Measurements from ENCODE around the gene MSANTD7.
A peak's percentile ranks its signal among the peaks of the same experiment; 100 is the strongest.
"Not testable (repeated sequence)": the region's sequence is repeated elsewhere in the genome, so short reads cannot be mapped to it uniquely, and the experiment has no call there.

Gene MSANTD7

DNA sequence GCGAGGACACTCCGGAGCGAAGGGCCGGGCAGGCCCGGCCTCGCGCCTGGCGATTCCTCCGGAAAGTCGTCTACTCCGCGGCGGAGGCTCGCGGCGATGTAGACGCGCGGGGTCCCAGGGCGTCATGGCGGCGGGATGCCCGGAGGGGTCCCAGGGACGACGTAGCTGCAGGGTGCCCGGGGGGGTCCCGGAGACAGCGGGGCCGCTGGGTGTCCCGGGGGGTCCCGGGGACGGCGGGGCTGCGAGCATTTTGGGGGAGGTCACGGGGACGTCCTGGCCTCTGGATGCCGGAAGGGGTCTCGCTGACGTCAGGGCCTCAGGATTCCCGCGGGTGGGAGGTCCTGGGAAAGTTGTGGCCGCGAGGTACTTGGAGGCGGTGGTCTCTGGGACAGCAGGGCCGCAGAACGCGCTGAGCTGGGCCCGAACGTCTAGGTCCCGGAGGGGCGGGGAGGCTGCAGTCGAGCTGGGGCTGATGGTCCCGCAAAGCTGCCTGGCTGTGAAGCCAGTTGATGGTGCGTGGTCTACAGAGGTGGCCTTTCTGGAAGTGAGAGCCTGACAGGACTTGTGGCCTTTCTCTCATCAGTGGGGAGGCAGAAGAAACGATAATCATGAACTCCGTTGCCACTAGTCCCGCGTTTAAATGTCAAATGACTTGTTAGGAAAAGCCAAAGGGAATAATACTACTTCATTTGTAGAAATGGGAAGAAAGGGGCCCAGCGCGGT, 637 bp downstream of the MSANTD7 start:
- DNase-seq: peak; percentile 3 to 4

DNA sequence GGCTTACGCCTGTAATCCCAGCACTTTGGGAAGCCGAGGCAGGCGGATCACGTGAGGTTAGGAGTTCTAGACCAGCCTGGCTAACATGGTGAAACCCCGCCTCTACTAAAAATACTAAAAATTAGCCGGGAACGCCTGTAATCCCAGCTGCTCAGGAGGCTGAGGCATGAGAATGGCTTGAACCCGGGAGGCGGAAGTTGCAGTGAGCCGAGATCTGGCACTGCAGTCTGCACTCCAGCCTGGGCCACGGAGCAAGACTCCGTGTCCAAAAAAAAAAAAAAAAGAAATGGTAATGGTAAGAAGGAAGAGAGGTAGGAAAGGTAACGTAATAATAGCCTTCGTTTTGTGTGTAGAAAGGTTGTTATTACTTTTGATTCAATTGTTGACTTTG, 1.2 kb downstream of the MSANTD7 start:
- no peak for DNase-seq

DNA sequence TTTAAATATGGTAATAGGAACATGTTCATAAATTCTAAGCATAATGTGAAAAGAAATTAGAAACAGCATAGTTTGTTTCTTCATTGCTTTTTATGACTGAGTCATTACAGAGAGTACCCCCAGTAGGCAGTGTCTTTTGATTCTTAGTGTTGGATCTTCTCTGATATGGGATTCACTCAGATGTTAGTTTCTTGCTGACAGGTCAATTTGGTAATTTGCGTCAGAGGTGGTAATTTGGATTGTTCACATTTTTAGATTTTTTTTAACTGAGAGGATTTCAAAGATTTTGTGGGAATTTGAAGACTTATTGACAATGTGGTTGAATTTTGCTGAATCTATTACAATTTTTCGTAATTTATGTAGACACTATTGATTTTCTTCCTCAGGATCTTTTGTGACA, 2.1 kb downstream of the MSANTD7 start:
- no peak for DNase-seq

DNA sequence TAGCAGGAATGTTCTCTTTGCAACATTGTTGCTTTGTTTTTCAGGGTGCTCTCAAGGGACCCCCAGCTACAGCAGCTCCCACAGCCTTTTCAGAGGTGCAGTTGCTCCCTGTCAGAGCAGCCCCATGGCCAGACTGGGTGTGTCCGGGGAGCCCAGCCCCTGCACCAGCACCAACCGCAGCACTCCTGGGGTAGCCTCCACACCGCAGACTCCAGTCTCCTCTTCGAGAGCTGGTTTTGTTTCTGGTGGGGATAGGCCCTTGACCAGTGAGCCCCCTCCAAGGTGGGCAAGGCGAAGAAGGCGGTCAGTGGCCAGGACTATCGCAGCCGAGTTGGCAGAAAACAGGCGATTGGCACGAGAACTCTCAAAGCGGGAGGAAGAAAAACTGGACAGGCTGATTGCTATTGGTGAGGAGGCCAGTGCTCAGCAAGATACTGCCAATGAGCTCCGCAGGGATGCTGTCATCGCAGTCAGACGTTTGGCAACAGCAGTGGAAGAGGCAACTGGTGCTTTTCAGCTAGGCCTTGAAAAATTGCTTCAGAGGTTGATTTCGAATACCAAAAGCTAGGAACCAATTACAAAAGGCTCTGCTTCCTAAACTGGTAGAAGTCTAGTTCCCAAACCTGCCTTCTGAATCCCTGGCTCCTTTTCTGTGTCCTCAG, 5.4 kb downstream of the MSANTD7 start:
- no peak for DNase-seq

DNA sequence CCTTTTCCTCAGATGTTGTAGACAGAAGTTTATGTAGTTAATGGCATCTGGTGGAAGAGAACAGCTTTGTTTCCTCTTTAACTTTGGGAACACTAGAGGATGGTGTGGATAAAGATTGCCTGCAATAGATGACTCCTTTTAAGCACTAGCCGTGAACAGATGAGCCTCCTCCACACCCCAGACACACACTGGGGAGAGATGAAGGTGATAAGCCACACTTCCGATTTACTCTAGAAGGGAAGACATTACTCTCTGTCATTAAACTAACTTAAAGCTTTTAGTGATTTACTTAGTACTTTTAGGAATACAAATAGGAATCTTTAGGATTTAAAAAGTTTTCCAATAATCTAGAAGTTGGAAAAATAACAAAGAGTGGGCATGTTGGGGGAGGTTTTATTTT, 6.8 kb downstream of the MSANTD7 start:
- DNase-seq: no peak

DNA sequence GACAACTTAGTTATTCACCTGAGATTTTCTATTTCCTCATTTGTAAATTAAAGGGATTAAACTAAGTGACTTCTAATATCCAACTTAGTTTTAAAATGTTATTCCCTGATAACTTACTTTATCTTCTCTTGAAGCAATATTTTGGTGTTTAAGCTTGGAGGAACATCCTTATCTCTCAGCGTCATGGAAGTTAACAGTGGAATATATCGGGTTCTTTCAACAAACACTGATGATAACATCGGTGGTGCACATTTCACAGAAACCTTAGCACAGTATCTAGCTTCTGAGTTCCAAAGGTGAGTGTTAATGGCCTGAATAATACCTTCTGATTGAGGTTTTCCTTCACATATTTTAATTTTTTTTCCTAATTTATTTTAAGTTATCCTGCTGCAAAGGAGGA, 14.1 kb downstream of the MSANTD7 start:
- DNase-seq: no peak

DNA sequence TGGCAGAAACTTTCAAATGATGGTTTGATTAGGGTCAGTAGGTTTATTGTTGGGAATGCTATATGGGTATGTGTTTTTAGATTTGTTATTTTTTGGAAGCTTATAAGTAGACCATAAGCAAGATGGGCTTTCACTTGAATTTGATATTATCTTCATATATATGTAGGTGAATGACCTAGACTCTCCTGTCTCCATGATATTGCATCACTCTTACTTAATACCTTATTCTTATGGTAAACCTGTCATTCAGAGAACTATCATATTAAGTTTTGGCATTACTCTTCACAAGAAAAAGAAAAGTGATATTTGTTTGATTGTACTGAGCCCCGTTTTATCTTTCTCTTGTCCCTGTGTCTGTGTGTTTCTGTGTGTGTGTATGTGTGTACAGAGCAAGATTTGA, 17.3 kb downstream of the MSANTD7 start:
- no peak for DNase-seq

DNA sequence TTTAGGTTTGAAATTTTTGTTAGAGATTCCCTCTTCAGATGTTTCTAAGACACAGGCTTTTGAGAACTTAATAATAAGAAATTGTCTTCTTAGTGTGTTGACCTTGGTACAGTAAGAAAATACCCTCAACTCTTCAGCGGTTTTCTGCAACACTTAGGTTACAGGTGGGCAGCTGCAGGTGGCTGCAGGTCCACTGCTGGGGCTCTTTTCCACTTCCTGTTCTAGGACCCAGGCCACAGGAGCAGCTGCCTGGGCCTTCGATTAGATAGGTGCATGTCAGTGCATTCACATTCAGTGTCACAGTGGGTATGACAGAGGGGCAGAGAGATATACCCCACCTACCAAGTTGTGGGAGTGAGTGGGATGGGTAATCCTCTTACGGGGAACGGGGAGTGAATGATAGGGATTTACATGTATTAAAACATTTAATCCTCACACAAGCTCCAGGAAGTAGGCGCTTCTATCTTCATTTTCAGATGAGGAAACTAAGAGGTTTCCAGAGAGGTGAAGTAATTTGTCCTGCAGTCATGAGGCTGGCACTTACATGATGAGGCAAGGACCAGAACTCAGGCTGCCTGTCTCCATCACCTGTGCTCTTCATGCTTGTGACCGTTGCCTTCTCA, 20.3 kb downstream of the MSANTD7 start:
- no peak for DNase-seq

DNA sequence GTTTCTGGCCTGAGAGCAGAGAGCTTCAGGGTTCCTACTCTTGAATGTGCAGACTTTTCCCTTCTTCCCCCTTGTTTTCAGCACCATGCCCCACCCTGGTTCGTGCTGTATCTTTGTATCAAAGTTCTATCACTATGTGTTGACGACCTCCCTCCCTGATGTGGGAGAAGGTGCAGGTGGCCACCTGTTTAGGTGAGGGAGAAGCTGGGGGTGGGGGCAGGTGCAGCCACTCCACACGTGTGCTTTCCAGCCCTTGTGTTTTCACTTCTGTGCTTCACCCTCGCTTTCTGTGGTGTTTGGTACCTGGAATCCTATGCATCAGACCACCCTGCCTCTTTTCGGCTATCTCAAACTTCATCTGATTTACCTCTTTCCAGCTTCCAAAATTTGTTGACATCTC, 20.9 kb downstream of the MSANTD7 start:
- DNase-seq: no peak

DNA sequence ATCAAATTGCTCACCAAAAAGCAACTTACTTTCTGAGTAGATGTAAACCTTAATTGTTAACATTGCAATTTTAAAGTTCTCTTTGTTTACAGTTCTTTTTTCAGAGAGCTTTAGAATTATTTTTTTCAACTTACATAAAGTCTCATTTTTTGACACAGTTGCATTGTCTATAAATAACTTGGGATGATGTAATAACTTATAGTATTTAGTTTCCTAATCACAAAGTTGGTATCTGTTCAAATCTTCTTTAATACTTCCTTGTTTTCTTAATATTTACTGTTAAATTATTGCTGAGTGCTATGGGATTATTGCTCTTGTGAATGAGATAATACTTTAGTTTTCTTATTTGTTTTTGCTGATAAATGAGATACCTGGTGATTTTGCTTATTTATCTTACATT, 21.7 kb downstream of the MSANTD7 start:
- no peak for DNase-seq

DNA sequence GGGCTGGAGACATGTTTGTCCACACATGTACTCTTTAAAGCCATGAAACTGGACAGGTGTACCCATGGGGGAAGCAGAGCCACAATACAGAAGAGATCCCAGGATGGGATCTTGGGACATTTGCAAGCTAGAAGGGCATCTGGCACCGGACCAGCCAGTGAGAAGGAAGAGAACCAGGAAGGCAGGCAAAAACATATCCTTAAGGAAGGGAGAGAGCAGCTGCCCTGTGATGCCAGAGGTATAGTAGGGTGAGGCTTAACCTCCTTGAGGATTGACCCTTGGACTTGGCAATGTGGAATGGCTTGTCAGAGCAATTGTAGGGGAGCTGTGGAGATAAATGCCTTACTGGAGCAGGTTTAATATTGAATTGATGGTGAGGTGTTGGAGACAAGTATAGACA, 22.7 kb downstream of the MSANTD7 start:
- DNase-seq: no peak

DNA sequence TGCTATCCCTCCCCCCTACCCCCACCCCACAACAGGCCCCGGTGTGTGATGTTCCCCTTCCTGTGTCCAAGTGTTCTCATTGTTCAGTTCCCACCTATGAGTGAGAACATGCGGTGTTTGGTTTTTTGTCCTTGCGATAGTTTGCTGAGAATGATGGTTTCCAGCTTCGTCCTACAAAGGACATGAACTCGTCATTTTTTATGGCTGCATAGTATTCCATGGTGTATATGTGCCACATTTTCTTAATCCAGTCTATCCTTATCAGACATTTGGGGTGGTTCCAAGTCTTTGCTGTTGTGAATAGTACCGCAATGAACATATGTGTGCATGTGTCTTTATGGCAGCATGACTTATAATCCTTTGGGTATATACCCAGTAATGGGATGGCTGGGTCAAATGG, 26.4 kb downstream of the MSANTD7 start:
- DNase-seq: not testable (repeated sequence)

DNA sequence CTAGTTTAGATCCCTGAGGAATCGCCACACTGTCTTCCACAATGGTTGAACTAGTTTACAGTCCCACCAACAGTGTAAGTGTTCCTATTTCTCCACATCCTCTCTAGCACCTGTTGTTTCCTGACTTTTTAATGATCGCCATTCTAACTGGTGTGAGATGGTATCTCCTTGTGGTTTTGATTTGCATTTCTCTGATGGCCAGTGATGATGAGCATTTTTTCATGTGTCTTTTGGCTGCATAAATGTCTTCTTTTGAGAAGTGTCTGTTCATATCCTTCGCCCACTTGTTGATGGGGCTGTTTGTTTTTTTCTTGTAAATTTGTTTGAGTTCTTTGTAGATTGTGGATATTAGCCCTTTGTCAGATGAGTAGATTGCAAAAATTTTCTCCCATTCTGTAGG, 26.8 kb downstream of the MSANTD7 start:
- DNase-seq: not testable (repeated sequence)

DNA sequence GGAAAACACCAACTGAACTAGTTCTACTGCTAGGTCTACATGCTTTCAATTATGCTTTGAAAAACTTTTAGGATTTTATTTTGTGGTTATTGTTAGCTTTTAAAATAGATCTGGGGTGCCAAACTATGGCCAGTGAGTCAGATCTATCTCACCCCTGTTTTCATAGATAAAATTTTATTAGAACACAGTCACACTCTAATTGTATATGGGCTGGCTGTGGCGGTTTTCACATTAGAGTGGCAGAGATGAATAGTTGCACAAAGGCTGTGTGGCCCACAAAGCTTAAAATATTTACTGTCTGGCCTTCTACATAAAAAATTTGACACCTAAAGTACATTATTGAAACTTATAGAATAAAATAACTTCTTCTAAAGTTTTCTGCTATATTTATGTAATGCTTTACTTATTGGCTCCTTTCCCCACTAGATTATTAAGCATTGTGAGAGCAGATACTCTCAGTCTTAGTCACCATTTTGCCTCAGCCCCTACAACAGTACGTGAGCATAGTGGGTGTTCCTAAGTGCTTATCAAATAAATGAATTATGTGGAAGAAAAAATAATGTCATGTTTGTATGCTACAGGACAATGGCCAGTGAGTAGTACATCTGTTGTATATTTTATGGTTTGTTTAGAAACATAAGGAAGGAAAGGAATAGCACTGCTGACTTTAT, 35.1 kb downstream of the MSANTD7 start:
- no peak for DNase-seq

DNA sequence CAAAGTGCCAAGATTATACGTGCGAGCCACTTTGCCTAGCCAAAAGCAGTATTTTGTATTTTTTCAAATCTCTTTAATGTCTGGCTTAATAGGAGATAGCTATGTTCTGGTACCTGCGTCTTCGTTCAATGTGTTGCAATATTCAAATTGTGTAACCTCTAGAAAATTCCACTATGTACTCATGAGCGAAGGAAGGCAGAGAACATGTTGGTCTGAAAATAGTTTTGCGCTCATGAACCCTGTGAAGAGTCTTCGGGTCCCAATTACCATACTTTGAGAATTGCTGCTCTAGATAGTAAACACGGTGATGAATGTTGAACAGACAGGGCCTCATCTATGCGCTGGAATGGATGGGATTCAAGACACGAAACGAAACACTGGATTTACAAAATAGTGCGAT, 37.8 kb downstream of the MSANTD7 start:
- DNase-seq: no peak

DNA sequence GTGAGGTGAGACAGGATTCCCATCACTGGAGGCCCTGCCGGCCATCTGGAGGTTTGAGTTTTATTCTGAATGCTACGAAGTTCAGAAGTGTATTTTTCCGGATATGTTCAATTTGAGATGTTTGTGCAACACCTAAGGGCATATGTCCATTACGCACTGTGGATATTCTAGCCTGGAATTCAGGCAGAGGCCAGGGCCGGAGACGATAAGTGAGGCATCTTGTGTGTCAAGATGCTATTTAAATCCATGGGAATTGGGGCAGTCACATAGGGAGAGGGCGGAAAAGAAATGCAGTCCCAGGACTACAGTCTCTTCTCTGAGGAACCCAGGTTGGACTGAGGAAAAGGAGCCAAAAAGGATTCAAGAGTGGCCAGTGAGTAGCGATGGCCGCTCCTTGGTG, 38.7 kb downstream of the MSANTD7 start:
- DNase-seq: no peak

DNA sequence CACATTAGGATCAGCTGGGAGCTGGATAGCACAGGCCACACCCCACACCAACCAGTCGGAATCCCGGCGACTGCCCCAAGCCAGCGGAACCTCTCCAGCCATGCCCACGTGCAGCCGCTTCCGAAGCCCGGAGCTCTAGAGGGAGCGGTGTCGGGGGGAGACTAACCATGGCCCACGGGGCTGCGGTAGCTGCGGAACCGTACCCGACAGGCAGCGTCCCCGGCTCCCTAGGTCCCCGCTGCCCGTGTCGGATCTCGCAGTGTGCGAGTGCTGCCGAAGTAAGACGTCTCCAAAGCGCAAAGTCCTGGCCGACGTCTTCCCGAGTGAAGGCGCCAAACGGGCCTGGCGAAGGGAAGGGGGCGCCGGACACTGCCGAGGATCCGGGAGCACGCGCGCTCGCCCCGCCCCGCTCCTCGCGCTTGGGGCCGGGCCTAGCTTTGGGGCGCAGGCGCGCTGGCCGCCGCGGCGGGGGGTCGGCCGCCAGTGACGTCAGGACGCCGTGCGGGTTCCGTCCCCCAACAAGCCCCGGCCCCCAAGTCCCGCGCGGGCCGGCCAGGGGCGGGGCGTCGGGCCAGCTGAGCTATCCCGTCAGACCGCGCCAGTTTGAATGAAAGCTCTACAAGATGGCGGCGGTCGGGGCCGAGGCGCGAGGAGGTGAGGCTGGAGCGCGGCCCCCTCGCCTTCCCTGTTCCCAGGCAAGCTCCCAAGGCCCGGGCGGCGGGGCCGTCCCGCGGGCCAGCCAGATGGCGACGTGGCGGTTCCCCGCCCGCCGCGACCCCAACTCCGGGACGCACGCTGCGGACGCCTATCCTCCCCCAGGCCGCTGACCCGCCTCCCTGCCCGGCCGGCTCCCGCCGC, 40.4 kb downstream of the MSANTD7 start, which contains the start of gene SUV39H2:
TSS of gene SUV39H2 (plus strand) at position 601 of the 858 bp plus-strand sequence. CDS start at position 624, 23 bp downstream.
- peak; percentile 87 to 89 for DNase-seq

DNA sequence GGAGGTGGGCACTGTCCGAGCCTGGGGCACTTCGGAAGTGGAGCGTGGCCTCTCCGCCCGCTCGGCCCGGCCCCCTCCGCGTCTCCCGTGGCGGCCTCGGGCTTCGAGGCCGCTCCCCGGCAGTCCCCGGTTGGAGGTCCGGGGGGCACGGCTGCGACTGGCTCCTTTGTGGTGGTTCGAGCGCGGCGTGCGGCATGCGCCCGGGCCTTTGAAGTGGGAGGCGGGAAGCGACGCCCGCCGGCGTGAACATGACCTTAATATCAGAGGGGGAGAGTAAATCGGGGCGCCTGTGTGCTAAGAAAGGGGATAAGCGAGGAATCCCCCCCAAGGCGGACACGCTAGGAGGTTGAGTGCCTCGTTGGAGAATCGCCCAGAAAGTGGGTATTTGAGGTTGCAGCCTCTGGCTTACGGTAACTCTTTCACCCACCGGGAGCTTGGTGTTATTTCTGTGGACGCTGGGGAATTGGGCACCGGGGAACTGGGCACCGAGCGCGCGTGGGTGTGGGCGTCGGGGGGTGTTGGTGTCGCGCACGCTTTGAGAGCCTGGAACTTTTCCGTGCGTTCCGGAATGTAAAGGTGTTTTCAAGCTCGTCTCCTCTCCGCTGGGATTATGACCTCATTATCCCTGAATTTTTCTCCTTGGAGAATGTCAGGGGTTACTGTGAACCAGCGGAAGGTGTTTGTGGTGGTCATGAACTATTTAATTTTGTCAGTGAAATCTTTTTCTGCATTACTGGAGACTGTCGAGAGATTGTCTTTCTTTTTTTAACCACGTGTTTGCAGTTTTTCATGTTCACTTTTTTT, 41.2 kb downstream of the MSANTD7 start:
- DNase-seq: peak; percentile 25 to 38

DNA sequence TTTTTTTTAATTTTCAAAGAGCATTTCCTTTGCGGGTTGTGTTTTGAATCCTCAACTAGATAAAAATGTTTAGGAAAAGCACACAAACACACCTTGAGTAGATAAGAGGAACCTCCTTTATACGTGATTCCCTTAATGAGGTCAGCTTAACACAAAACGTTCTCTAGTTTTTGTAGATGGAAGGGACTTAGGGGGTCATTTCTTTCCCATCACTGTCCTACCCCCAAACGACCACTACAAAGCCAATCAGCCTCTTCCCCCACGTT, 41.8 kb downstream of the MSANTD7 start:
- no peak for DNase-seq

DNA sequence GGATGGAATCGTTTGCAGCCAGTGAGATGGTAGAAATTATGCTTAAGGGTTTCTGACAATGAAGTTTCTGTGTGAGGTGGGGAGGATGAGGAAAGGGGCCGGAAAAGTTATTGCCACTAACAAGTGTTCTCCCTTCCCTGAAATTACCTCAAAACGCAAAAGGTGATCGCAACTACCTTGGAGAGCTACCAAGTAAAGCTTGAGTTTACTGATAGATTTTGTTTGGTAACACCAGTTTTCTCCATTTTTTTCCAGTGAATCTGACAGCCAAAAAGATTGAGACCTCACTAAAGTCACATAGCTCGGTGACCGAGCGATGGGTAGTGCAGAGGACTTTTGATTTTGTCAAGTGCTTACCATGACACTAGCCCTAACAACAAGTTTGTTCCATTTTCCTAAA, 42.1 kb downstream of the MSANTD7 start:
- no peak for DNase-seq

DNA sequence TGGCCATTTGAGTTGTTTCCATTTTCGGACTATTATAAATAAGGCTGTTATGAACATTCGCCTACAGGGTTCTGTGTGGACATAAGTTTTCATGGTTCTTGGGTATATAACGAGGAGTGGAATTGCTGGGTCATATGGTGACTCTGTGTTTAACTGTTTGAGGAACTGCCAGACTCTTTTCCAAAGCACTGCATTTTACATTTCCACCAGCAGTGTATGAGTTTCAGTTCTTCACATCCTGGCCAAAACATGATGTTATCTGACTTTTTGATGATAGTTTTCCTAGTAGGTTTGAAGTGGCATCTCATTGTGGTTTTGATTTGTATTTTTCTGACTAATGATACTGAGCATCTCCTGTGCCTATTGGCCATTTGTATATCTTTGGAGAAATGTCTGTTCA, 46.0 kb downstream of the MSANTD7 start:
- no peak for DNase-seq

All from activated CD4-positive, alpha-beta T cell treated with anti-CD3 and anti-CD28 coated beads, Interleukin-2, amount 50 U/mL, for 4 hours (primary cell).